Loucy (cell line): ENCODE results near the gene ZNF32.

Source experiments
- EZH2phosphoT487 ChIP-seq: fragments of 200-600 bp; IDR thresholded peaks from 2 replicates; pipeline ENCODE4 v1.6.1; 2018; ENCODE audit warnings: antibody characterized with exemption, mild to moderate bottlenecking, moderate library complexity, borderline replicate concordance
- TF ChIP-seq, protein P1 (sequence below): fragments of 200-600 bp; sonication (generic); conservative IDR thresholded peaks from 2 replicates; pipeline ENCODE4 v1.5.1; 2014; ENCODE audit warnings: mild to moderate bottlenecking, antibody characterized with exemption, low read length

DNA sequence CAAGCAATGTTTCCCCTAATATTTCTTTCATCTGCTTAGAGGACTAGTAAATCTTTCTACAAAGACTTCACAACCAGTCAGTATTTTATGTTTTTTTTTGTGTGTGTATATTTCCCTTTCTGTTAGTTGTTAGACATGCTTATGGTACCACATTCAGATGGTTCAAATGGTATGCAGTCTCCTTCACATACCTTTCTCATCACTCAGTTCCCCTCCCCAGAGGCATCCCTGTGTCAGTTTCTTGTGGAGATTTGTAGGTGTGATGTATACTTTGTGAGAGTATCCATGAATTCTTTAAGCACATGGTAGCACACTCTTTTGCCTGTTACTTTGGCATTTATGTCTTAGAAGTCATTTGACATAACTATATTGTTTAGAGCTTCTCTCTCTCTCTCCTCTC, 38.0 kb downstream of the ZNF32 start:
- TF ChIP-seq, protein P1, sequence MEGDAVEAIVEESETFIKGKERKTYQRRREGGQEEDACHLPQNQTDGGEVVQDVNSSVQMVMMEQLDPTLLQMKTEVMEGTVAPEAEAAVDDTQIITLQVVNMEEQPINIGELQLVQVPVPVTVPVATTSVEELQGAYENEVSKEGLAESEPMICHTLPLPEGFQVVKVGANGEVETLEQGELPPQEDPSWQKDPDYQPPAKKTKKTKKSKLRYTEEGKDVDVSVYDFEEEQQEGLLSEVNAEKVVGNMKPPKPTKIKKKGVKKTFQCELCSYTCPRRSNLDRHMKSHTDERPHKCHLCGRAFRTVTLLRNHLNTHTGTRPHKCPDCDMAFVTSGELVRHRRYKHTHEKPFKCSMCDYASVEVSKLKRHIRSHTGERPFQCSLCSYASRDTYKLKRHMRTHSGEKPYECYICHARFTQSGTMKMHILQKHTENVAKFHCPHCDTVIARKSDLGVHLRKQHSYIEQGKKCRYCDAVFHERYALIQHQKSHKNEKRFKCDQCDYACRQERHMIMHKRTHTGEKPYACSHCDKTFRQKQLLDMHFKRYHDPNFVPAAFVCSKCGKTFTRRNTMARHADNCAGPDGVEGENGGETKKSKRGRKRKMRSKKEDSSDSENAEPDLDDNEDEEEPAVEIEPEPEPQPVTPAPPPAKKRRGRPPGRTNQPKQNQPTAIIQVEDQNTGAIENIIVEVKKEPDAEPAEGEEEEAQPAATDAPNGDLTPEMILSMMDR, result no peak
- no peak for TF ChIP-seq EZH2phosphoT487
